K562 (cell line): ENCODE data around the gene LDAH. TPM values are rescaled to one million over a fixed set of nuclear protein-coding genes. Genes with fewer than 3 reads are reported as not detected.
A peak's percentile ranks its signal among the peaks of the same experiment; 100 is the strongest.

Experiments
- BRD9 ChIP-seq: fragments of 450-650 bp; IDR thresholded peaks from 2 replicates; pipeline ENCODE4 v1.6.1; 2018; ENCODE audit warnings: low read depth; ENCODE audit not compliant: partially characterized antibody
- CHD1 ChIP-seq: fragments of 200-600 bp; sonication (generic); IDR thresholded peaks from one replicate; pipeline ENCODE4 v1.6.1; 2012; ENCODE audit warnings: mild to moderate bottlenecking, moderate library complexity, low read length, inconsistent platforms
- DDX20 ChIP-seq: fragments of 450-650 bp; IDR thresholded peaks from 2 replicates; pipeline ENCODE4 v1.6.1; 2016; ENCODE audit warnings: missing genetic modification characterization, low read depth, mild to moderate bottlenecking, missing compliant biosample characterization, moderate library complexity
- FOXJ3 ChIP-seq: sonication (generic); formaldehyde crosslinking; IDR thresholded peaks from 2 replicates; pipeline ENCODE4 v1.4.0; 2020; ENCODE audit warnings: mild to moderate bottlenecking, missing genetic modification reagents
- KLF10 ChIP-seq: fragments of 250-450 bp; sonication (Bioruptor Pico); IDR thresholded peaks from 2 replicates; pipeline ENCODE4 v1.6.1; 2021; ENCODE audit warnings: matching md5 sums
- LEF1 ChIP-seq: fragments of 450-650 bp; IDR thresholded peaks from 2 replicates; pipeline ENCODE4 v1.6.1; 2016; ENCODE audit warnings: mild to moderate bottlenecking
- MEF2A ChIP-seq: IDR thresholded peaks from 2 replicates; pipeline ENCODE4 v1.6.1; 2011; ENCODE audit warnings: low read depth, mild to moderate bottlenecking, low read length, moderate library complexity; ENCODE audit not compliant: control insufficient read depth
- NFATC3 ChIP-seq: fragments of 450-650 bp; IDR thresholded peaks from 2 replicates; pipeline ENCODE4 v1.6.1; 2017; ENCODE audit warnings: mild to moderate bottlenecking
- POLR2A ChIP-seq: fragments of 450-650 bp; conservative IDR thresholded peaks from 2 replicates; pipeline ENCODE4 v1.6.1; 2016
- RBM39 ChIP-seq: fragments of 200-400 bp; formaldehyde crosslinking; optimal IDR thresholded peaks from 2 replicates; pipeline ENCODE3; 2018; ENCODE audit warnings: low read depth, low read length
- SAP30 ChIP-seq: fragments of 200-600 bp; sonication (generic); IDR thresholded peaks from 2 replicates; pipeline ENCODE4 v1.6.1; 2012; ENCODE audit warnings: borderline replicate concordance, low read depth, mild to moderate bottlenecking, moderate library complexity, low read length, control low read depth, inconsistent platforms; ENCODE audit not compliant: insufficient read depth, poor library complexity, severe bottlenecking
- SMARCE1 ChIP-seq: fragments of 450-650 bp; IDR thresholded peaks from 2 replicates; pipeline ENCODE4 v1.7.1; 2016; ENCODE audit warnings: mild to moderate bottlenecking
- SRSF3 ChIP-seq: fragments of 200-400 bp; formaldehyde crosslinking; IDR thresholded peaks from 2 replicates; pipeline ENCODE4 v1.6.1; 2016; ENCODE audit warnings: mild to moderate bottlenecking, low read length, moderate library complexity; ENCODE audit not compliant: insufficient read depth
- ZNF133 ChIP-seq: fragments of 250-450 bp; sonication (Bioruptor Pico); IDR thresholded peaks from 2 replicates; pipeline ENCODE4 v1.4.0; 2020; ENCODE audit warnings: mild to moderate bottlenecking
- ZNF274 ChIP-seq: IDR thresholded peaks from 2 replicates; pipeline ENCODE4 v1.6.1; 2011; ENCODE audit warnings: low read depth, mild to moderate bottlenecking, low read length, moderate library complexity, borderline replicate concordance
- ZNF282 ChIP-seq: sonication (generic); formaldehyde crosslinking; IDR thresholded peaks from 2 replicates; pipeline ENCODE4 v1.8.1; 2023; ENCODE audit warnings: missing genetic modification reagents
- ZNF3 ChIP-seq: fragments of 250-450 bp; sonication (Bioruptor Pico); IDR thresholded peaks from 2 replicates; pipeline ENCODE4 v1.5.0; 2021; ENCODE audit warnings: mild to moderate bottlenecking, moderate library complexity
- ZNF431 ChIP-seq: sonication (generic); formaldehyde crosslinking; IDR thresholded peaks from 2 replicates; pipeline ENCODE4 v1.8.0; 2022; ENCODE audit warnings: mild to moderate bottlenecking, missing genetic modification reagents
- ZNF583 ChIP-seq: fragments of 250-450 bp; sonication (Bioruptor Pico); IDR thresholded peaks from 2 replicates; pipeline ENCODE4 v1.4.0; 2020
- ZNF785 ChIP-seq: fragments of 250-450 bp; sonication (Bioruptor Pico); IDR thresholded peaks from 2 replicates; pipeline ENCODE4 v1.4.0; 2020; ENCODE audit warnings: mild to moderate bottlenecking
- polyA plus RNA-seq, 8 experiments: library from polyadenylated mRNA; depleted of rRNA in 4 of 8; stranded (reverse) in 5 of 8; unstranded in 3 of 8; fragments of >200 nt; fragmentation: Nextera tagmentation in 2 of 8; fragmentation: Illumina TruSeq in 1 of 8; extraction: Ambion mirVana in 2 of 8; extraction: Trizol in 1 of 8; gene quantifications; 2 replicates each; pipeline versions ENCODE4 v1.2.1 to v1.2.3, GENCODE V29; 2011 to 2014; ENCODE audit warnings: inconsistent platforms in 1 of 8, missing spikeins in 1 of 8
- total RNA-seq, 7 experiments: library from RNA; depleted of rRNA in 6 of 7; stranded (reverse); fragments of >200 nt in 6 of 7; fragmentation: Illumina TruSeq in 2 of 7; extraction: Trizol in 2 of 7; gene quantifications; 2 replicates each; pipeline versions ENCODE4 v1.2.1 to v1.2.3, GENCODE V29; 2011 to 2021; ENCODE audit warnings: low replicate concordance in 1 of 7
- TF ChIP-seq, protein P1 (sequence below): fragments of 250-450 bp; sonication (Bioruptor Pico); IDR thresholded peaks from 2 replicates; pipeline ENCODE4 v1.9.0; 2021; ENCODE audit warnings: mild to moderate bottlenecking
- TF ChIP-seq, protein P2 (sequence below): sonication (generic); formaldehyde crosslinking; IDR thresholded peaks from 2 replicates; pipeline ENCODE4 v1.4.0; 2020; ENCODE audit warnings: mild to moderate bottlenecking, missing genetic modification reagents
- TF ChIP-seq, protein P3 (sequence below): sonication (generic); formaldehyde crosslinking; IDR thresholded peaks from 2 replicates; pipeline ENCODE4 v1.8.0; 2023; ENCODE audit warnings: missing genetic modification reagents, mild to moderate bottlenecking, borderline replicate concordance

LDAH gene
- total and polyA plus RNA-seq, 9 of the 15 experiments (the other 6 are each of a cell fraction or from before 2014, with no cell fraction given), result 22.3 to 60.1 (median 40.0) TPM

DNA sequence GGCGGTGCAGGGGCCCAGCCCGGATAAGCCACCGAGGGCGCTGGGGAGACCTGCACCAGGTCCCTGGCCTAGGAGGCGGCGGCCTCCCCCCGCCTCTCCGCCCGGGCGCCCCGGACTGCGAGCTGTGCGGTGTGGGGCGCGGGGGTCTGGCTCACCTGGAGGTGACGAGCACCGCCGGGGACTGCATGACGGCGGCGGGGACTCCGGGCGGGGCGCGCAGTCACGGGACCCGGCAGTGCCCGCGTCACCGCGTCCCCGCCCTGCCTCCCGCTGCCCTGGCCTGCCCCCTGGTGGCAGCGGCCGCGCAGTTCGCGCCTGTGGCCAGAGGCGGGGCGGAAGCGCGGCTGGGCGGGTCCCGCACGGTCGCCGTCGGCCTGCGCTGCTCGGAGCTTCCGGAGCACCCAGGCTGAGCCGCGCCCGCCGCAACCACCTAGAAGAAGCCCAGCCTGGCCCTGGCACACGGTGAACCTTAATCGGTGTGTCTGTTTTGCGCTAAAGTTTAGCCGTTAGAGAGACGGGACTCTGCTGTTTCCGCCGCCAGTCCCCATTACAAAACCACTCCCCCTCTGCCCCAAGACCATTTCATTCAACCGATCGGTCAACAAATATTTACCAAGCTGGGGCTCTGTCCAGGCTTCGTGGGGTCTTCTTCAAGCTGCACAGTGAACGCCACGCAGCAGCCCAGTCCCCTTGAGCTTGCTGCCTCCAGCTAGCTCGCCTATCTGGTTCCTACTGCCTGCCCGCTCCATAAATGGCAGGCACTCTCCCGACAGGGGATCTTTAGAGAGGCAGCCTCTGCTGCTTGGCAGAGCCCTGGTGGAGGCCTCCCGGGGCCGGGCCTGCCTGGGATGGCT is 171.8 kb downstream of the LDAH start, which contains the start of gene HS1BP3 (continued):
- TF ChIP-seq ZNF274 (no peak), FOXJ3 (CRISPR knock-in tag) (no peak), ZNF785 (no peak), LEF1 (no peak), ZNF583 (CRISPR knock-in tag) (no peak), ZNF431 (CRISPR knock-in tag) (no peak), SRSF3 (no peak), BRD9 (no peak), KLF10 (no peak), MEF2A (no peak), ZNF282 (CRISPR knock-in tag) (peak; percentile 81; the same call in 1 of the 2 replicates), CHD1 (no peak), SMARCE1 (no peak), DDX20 (tag) (no peak), ZNF3 (no peak), NFATC3 (no peak), POLR2A (peak; percentile 83), SAP30 (peak; percentile 32), RBM39 (no peak), ZNF133 (CRISPR knock-in tag) (no peak)
- TF ChIP-seq, protein P1, sequence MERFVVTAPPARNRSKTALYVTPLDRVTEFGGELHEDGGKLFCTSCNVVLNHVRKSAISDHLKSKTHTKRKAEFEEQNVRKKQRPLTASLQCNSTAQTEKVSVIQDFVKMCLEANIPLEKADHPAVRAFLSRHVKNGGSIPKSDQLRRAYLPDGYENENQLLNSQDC (CRISPR knock-in tag), result no peak
- TF ChIP-seq, protein P2, sequence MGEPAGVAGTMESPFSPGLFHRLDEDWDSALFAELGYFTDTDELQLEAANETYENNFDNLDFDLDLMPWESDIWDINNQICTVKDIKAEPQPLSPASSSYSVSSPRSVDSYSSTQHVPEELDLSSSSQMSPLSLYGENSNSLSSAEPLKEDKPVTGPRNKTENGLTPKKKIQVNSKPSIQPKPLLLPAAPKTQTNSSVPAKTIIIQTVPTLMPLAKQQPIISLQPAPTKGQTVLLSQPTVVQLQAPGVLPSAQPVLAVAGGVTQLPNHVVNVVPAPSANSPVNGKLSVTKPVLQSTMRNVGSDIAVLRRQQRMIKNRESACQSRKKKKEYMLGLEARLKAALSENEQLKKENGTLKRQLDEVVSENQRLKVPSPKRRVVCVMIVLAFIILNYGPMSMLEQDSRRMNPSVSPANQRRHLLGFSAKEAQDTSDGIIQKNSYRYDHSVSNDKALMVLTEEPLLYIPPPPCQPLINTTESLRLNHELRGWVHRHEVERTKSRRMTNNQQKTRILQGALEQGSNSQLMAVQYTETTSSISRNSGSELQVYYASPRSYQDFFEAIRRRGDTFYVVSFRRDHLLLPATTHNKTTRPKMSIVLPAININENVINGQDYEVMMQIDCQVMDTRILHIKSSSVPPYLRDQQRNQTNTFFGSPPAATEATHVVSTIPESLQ (CRISPR knock-in tag), result no peak
- TF ChIP-seq, protein P3, sequence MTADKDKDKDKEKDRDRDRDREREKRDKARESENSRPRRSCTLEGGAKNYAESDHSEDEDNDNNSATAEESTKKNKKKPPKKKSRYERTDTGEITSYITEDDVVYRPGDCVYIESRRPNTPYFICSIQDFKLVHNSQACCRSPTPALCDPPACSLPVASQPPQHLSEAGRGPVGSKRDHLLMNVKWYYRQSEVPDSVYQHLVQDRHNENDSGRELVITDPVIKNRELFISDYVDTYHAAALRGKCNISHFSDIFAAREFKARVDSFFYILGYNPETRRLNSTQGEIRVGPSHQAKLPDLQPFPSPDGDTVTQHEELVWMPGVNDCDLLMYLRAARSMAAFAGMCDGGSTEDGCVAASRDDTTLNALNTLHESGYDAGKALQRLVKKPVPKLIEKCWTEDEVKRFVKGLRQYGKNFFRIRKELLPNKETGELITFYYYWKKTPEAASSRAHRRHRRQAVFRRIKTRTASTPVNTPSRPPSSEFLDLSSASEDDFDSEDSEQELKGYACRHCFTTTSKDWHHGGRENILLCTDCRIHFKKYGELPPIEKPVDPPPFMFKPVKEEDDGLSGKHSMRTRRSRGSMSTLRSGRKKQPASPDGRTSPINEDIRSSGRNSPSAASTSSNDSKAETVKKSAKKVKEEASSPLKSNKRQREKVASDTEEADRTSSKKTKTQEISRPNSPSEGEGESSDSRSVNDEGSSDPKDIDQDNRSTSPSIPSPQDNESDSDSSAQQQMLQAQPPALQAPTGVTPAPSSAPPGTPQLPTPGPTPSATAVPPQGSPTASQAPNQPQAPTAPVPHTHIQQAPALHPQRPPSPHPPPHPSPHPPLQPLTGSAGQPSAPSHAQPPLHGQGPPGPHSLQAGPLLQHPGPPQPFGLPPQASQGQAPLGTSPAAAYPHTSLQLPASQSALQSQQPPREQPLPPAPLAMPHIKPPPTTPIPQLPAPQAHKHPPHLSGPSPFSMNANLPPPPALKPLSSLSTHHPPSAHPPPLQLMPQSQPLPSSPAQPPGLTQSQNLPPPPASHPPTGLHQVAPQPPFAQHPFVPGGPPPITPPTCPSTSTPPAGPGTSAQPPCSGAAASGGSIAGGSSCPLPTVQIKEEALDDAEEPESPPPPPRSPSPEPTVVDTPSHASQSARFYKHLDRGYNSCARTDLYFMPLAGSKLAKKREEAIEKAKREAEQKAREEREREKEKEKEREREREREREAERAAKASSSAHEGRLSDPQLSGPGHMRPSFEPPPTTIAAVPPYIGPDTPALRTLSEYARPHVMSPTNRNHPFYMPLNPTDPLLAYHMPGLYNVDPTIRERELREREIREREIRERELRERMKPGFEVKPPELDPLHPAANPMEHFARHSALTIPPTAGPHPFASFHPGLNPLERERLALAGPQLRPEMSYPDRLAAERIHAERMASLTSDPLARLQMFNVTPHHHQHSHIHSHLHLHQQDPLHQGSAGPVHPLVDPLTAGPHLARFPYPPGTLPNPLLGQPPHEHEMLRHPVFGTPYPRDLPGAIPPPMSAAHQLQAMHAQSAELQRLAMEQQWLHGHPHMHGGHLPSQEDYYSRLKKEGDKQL, result no peak
